K562 (cell line): Measurements from ENCODE around the gene PURA. TPM values are rescaled to one million over a fixed set of nuclear protein-coding genes. Genes with fewer than 3 reads are reported as not detected.
A peak's percentile ranks its signal among the peaks of the same experiment; 100 is the strongest.

ENCODE experiments used
- ARNT ChIP-seq, 2 experiments: fragments of 450-650 bp; IDR thresholded peaks; 2 replicates each; pipeline ENCODE4 v1.6.1; 2016; ENCODE audit warnings: mild to moderate bottlenecking in 1 of 2
- CCNT2 ChIP-seq: IDR thresholded peaks from 2 replicates; pipeline ENCODE4 v1.6.1; 2011; ENCODE audit warnings: borderline replicate concordance, low read depth, mild to moderate bottlenecking, moderate library complexity, mixed read lengths, low read length; ENCODE audit not compliant: insufficient read length; ENCODE audit errors: extremely low read depth
- COPS2 ChIP-seq: fragments of 450-650 bp; conservative IDR thresholded peaks from 2 replicates; pipeline ENCODE4 v1.6.1; 2016; ENCODE audit warnings: mild to moderate bottlenecking, moderate library complexity
- CREB3 ChIP-seq: fragments of 450-650 bp; conservative IDR thresholded peaks from 2 replicates; pipeline ENCODE4 v1.6.1; 2016; ENCODE audit warnings: missing genetic modification characterization, low read depth, mild to moderate bottlenecking, missing compliant biosample characterization, moderate library complexity
- CREM ChIP-seq: IDR thresholded peaks from 2 replicates; pipeline ENCODE4 v1.6.1; 2014; ENCODE audit warnings: antibody characterized with exemption, low read depth
- CTBP1 ChIP-seq: fragments of 450-650 bp; IDR thresholded peaks from 2 replicates; pipeline ENCODE4 v1.6.1; 2016; ENCODE audit warnings: borderline replicate concordance
- E4F1 ChIP-seq: fragments of 250-450 bp; sonication (Bioruptor Pico); IDR thresholded peaks from 2 replicates; pipeline ENCODE4 v1.5.0; 2021; ENCODE audit warnings: mild to moderate bottlenecking, borderline replicate concordance
- EGR1 ChIP-seq: fragments of 450-650 bp; conservative IDR thresholded peaks from 2 replicates; pipeline ENCODE4 v1.6.1; 2017; ENCODE audit warnings: mild to moderate bottlenecking
- EP300 ChIP-seq: IDR thresholded peaks from 2 replicates; pipeline ENCODE4 v1.6.1; 2012; ENCODE audit warnings: low read length, improper control_type of control experiment
- ESRRA ChIP-seq: fragments of 450-650 bp; IDR thresholded peaks from 2 replicates; pipeline ENCODE4 v1.6.1; 2014; ENCODE audit warnings: low read depth, mild to moderate bottlenecking, moderate library complexity, borderline replicate concordance
- ETV6 ChIP-seq, 3 experiments: fragments of 150-350 bp in 1 of 3; sonication (generic) in 1 of 3; formaldehyde crosslinking in 1 of 3; IDR thresholded peaks; 2 replicates each; pipeline versions ENCODE4 v1.6.1 to v1.8.0; 2014 to 2022; ENCODE audit warnings: borderline replicate concordance in 2 of 3, low read depth in 2 of 3, antibody characterized with exemption in 1 of 3, low read length in 1 of 3, mild to moderate bottlenecking in 1 of 3, missing genetic modification reagents in 1 of 3
- HCFC1 ChIP-seq: IDR thresholded peaks from 2 replicates; pipeline ENCODE4 v1.6.1; 2012; ENCODE audit warnings: low read depth, low read length, improper control_type of control experiment
- HDAC6 ChIP-seq: IDR thresholded peaks from 2 replicates; pipeline ENCODE4 v1.6.1; 2012; ENCODE audit warnings: low read depth, mild to moderate bottlenecking, control low read depth, inconsistent platforms, low read length, moderate library complexity
- JUND ChIP-seq, 2 experiments: IDR thresholded peaks; 2 replicates in 1 of 2; 3 replicates in 1 of 2; pipeline ENCODE4 v1.6.1; 2011; ENCODE audit warnings: borderline replicate concordance in 2 of 2, low read depth in 2 of 2, low read length in 2 of 2, improper control_type of control experiment in 1 of 2, missing biosample characterization in 1 of 2, missing genetic modification characterization in 1 of 2, missing genetic modification reagents in 1 of 2
- KLF16 ChIP-seq: IDR thresholded peaks from 2 replicates; pipeline ENCODE4 v1.6.1; 2016; ENCODE audit warnings: antibody characterized with exemption
- PHB ChIP-seq: fragments of 250-450 bp; sonication (Bioruptor Pico); IDR thresholded peaks from 2 replicates; pipeline ENCODE4 v1.5.0; 2021
- RB1 ChIP-seq: fragments of 450-650 bp; IDR thresholded peaks from 2 replicates; pipeline ENCODE4 v1.6.1; 2017; ENCODE audit warnings: low read depth, mild to moderate bottlenecking
- SMARCA4 ChIP-seq: fragments of 450-650 bp; IDR thresholded peaks from 2 replicates; pipeline ENCODE4 v1.6.1; 2016
- STAT5A ChIP-seq: IDR thresholded peaks from 2 replicates; pipeline ENCODE4 v1.6.1; 2012; ENCODE audit warnings: low read length, inconsistent platforms, borderline replicate concordance
- TFAM ChIP-seq: fragments of 250-450 bp; sonication (Bioruptor Pico); conservative IDR thresholded peaks from 2 replicates; pipeline ENCODE4 v1.5.0; 2021; ENCODE audit warnings: mild to moderate bottlenecking, moderate library complexity
- ZFPM2 ChIP-seq: fragments of 250-450 bp; sonication (Bioruptor Pico); IDR thresholded peaks from 2 replicates; pipeline ENCODE4 v1.5.1; 2022; ENCODE audit warnings: mild to moderate bottlenecking
- ZNF217 ChIP-seq: sonication (generic); formaldehyde crosslinking; IDR thresholded peaks from 2 replicates; pipeline ENCODE4 v1.8.0; 2022; ENCODE audit warnings: mild to moderate bottlenecking, missing genetic modification reagents
- ZNF263 ChIP-seq: sonication (generic); formaldehyde crosslinking; IDR thresholded peaks from 2 replicates; pipeline ENCODE4 v1.8.0; 2022; ENCODE audit warnings: mild to moderate bottlenecking, missing genetic modification reagents, borderline replicate concordance
- ZNF354B ChIP-seq: fragments of 250-450 bp; sonication (Bioruptor Pico); IDR thresholded peaks from 2 replicates; pipeline ENCODE4 v1.4.0; 2020
- ZNF76 ChIP-seq: fragments of 250-450 bp; sonication (Bioruptor Pico); IDR thresholded peaks from 2 replicates; pipeline ENCODE4 v1.4.0; 2020; ENCODE audit warnings: mild to moderate bottlenecking, moderate library complexity, borderline replicate concordance
- polyA plus RNA-seq, 8 experiments: library from polyadenylated mRNA; depleted of rRNA in 4 of 8; stranded (reverse) in 5 of 8; unstranded in 3 of 8; fragments of >200 nt; fragmentation: Nextera tagmentation in 2 of 8; fragmentation: Illumina TruSeq in 1 of 8; extraction: Ambion mirVana in 2 of 8; extraction: Trizol in 1 of 8; gene quantifications; 2 replicates each; pipeline versions ENCODE4 v1.2.1 to v1.2.3, GENCODE V29; 2011 to 2014; ENCODE audit warnings: inconsistent platforms in 1 of 8, missing spikeins in 1 of 8
- total RNA-seq, 7 experiments: library from RNA; depleted of rRNA in 6 of 7; stranded (reverse); fragments of >200 nt in 6 of 7; fragmentation: Illumina TruSeq in 2 of 7; extraction: Trizol in 2 of 7; gene quantifications; 2 replicates each; pipeline versions ENCODE4 v1.2.1 to v1.2.3, GENCODE V29; 2011 to 2021; ENCODE audit warnings: low replicate concordance in 1 of 7
- TF ChIP-seq, protein P1 (sequence below): fragments of 200-800 bp; sonication (Bioruptor generic); IDR thresholded peaks from 2 replicates; pipeline ENCODE4 v1.6.1; 2017; ENCODE audit warnings: missing genetic modification characterization, missing compliant biosample characterization

PURA gene
- total and polyA plus RNA-seq, 9 of the 15 experiments (the other 6 are each of a cell fraction or from before 2014, with no cell fraction given) = 3.2 to 11.1 (median 5.4) TPM

DNA sequence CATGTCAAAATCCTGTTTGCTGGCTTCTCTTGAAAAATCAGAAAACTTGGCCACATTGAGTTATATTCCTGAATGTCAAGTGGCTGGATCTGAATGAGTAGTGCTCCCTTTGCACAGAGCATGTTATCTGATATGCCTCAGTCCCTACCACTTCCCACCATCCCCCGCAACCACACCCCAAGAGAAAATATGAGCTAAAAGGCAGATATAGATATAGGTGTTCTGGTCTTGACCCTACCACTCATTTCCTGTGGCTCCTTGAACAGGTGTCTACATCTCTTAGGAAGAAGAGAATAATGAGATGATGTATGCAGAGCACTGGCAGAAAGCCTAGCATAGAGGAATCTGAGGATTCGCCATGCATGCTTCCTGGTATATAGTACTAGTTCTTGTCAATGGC lies 54.5 kb downstream of the PURA start (continued):
- TF ChIP-seq CREB3 (no peak), CTBP1 (peak; percentile 78; the same call in 1 of the 2 replicates), ZNF217 (CRISPR knock-in tag) (no peak), PHB (no peak), RB1 (no peak), ARNT (IDR thresholded peaks at IDR 0.05) (no peak), ZNF354B (CRISPR knock-in tag) (no peak), ZFPM2 (no peak), EP300 (peak; percentile 56; the same call in 1 of the 2 replicates), JUND (IDR thresholded peaks at IDR 0.05; ENCODE audit: borderline replicate concordance, low read depth, low read length) (peak; percentile 36; the same call in 1 of the 2 replicates), JUND (tag; IDR thresholded peaks at IDR 0.05; ENCODE audit: borderline replicate concordance, low read depth, low read length) (no peak; the same call in 2 of the 3 replicates), STAT5A (0 out of 2 replicates have a peak, but pooled peaks have one; percentile 22), CREM (peak; percentile 51; the same call in 1 of the 2 replicates), ETV6 (IDR thresholded peaks at IDR 0.05; ENCODE audit: borderline replicate concordance in 1 of 2, low read depth in 2 of 2, low read length in 1 of 2) (0 out of 4 replicates have a peak, but pooled peaks of 1 of the 2 experiments have one; percentile 31), ETV6 (CRISPR knock-in tag; IDR thresholded peaks at IDR 0.05; ENCODE audit: borderline replicate concordance) (no peak), ZNF76 (CRISPR knock-in tag) (no peak), HDAC6 (no peak), TFAM (no peak), CCNT2 (peak; percentile 65), KLF16 (peak; percentile 81), HCFC1 (no peak), ZNF263 (CRISPR knock-in tag) (peak; percentile 96), E4F1 (CRISPR knock-in tag) (no peak), EGR1 (peak; percentile 61), SMARCA4 (peak; percentile 79), COPS2 (no peak), ESRRA (peak; percentile 17; the same call in 1 of the 2 replicates)
- TF ChIP-seq, protein P1, sequence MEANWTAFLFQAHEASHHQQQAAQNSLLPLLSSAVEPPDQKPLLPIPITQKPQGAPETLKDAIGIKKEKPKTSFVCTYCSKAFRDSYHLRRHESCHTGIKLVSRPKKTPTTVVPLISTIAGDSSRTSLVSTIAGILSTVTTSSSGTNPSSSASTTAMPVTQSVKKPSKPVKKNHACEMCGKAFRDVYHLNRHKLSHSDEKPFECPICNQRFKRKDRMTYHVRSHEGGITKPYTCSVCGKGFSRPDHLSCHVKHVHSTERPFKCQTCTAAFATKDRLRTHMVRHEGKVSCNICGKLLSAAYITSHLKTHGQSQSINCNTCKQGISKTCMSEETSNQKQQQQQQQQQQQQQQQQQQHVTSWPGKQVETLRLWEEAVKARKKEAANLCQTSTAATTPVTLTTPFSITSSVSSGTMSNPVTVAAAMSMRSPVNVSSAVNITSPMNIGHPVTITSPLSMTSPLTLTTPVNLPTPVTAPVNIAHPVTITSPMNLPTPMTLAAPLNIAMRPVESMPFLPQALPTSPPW (CRISPR knock-in tag) = peak; percentile 36; the same call in 1 of the 2 replicates
